ENCODE measurements around the gene FOXL2. TPM values are rescaled to one million over a fixed set of nuclear protein-coding genes. Genes with fewer than 3 reads are reported as not detected.

FOXL2 gene
- total and polyA plus RNA-seq, 10 donors = not detected

- no peak for TF ChIP-seq POLR2AphosphoS5 (IDR thresholded peaks at IDR 0.05)
- TF ChIP-seq CTCF (IDR thresholded peaks at IDR 0.05 in 8 of 11, conservative IDR thresholded peaks at IDR 0.05 in 3 of 11) = no peak
- TF ChIP-seq POLR2A (IDR thresholded peaks at IDR 0.05) = no peak
- Histone ChIP-seq H3K36me3 (no peaks in the 10 kb centered on the region), H3K4me1 (peaks cover 0 to 17% (median 0%) of the 10 kb centered on the region in 6 donors), H3K4me3 (no peak overlapping the region), H3K9me3 (no peaks in the 10 kb centered on the region), H3K27me3 (replicated peaks in 1 of 7) (no peaks in the 10 kb centered on the region), H3K27ac (no peak overlapping the region)
- intact Hi-C loops (cut with DNase I; ENCODE audit: low total_unique reads) = no loop called here
- DNase-seq = no peak
Observed at GRCh38 chr3:138898708-138899107, 48.2 kb downstream of the FOXL2 start.

GRCh38 chr3:138898301-138898700 is 48.6 kb downstream of the FOXL2 start:
- WGBS, 5 donors = 58 to 94% (median 65%) methylated on average over 1 of the region's 1 CpG
- intact Hi-C loops (cut with DNase I; ENCODE audit: low total_unique reads) = no loop called here
- H3K4me1 ChIP-seq = peaks cover 0 to 17% (median 0%) of the 10 kb centered on the region in 6 donors
- TF ChIP-seq POLR2AphosphoS5 (IDR thresholded peaks at IDR 0.05) (no peak), POLR2A (IDR thresholded peaks at IDR 0.05) (no peak), CTCF (IDR thresholded peaks at IDR 0.05 in 8 of 11, conservative IDR thresholded peaks at IDR 0.05 in 3 of 11) (no peak)
- no peak overlapping the region for H3K27ac ChIP-seq
- no peaks in the 10 kb centered on the region for H3K9me3 ChIP-seq
- DNase-seq = no peak
- no peak overlapping the region for H3K4me3 ChIP-seq
- no peaks in the 10 kb centered on the region for H3K36me3 ChIP-seq
- H3K27me3 ChIP-seq (replicated peaks in 1 of 7) = no peaks in the 10 kb centered on the region

Other genes starting within 250 kb of the FOXL2 start
- gene PIK3CB, start 112.2 kb downstream of the FOXL2 start, total RNA-seq = 10 to 100 TPM; 25.8 to 43.8 (median 37.9) TPM
- 1 to 10 TPM; 4.6 to 9.1 (median 5.1) TPM for gene PIK3CB, start 112.2 kb downstream of the FOXL2 start, polyA plus RNA-seq
- gene FOXL2NB, start 80 bp upstream of the FOXL2 start, total RNA-seq = not detected
- under 1 TPM in 1 of 3 donors, not detected in 2; 0.04 TPM for gene FOXL2NB, start 80 bp upstream of the FOXL2 start, polyA plus RNA-seq
- not detected for gene PRR23A, start 59.1 kb upstream of the FOXL2 start, total RNA-seq
- not detected for gene PRR23A, start 59.1 kb upstream of the FOXL2 start, polyA plus RNA-seq
- not detected for gene PRR23B, start 73.8 kb upstream of the FOXL2 start, total RNA-seq
- not detected for gene PRR23B, start 73.8 kb upstream of the FOXL2 start, polyA plus RNA-seq
- gene PRR23C, start 97.8 kb upstream of the FOXL2 start, total RNA-seq = not detected
- not detected for gene PRR23C, start 97.8 kb upstream of the FOXL2 start, polyA plus RNA-seq

All from spleen (tissue), 11 donors.